G401 (cell line): Measurements from ENCODE around the gene SLC4A11. TPM values are rescaled to one million over a fixed set of nuclear protein-coding genes. Genes with fewer than 3 reads are reported as not detected.

Experiments
- DNase-seq: peaks from one replicate; pipeline ENCODE4 v3.0.0-alpha.2; 2015; ENCODE audit warnings: low spot score
- in situ Hi-C: cut with HindIII; loops from 2 replicates; pipeline ENCODE4 v1.10.0; 2016; ENCODE audit warnings: low sequenced_read_pairs, mixed read lengths
- total RNA-seq: library from RNA; depleted of rRNA; stranded (reverse); fragments of >200 nt; shearing (Covaris generic); gene quantifications from 2 replicates; pipeline ENCODE4 v1.2.3, GENCODE V29; 2014; rRNA removed

Gene SLC4A11
- total RNA-seq, result 0.17 and 1.4 TPM in 2 replicates

GRCh38 chr20:3239026-3239866 is at the start of gene SLC4A11:
SLC4A11 (minus strand) TSS chr20:3239190; CDS start chr20:3239137, 53 bp downstream.
- peak; percentile 15 for DNase-seq
- in situ Hi-C loops, result no loop called here

- in situ Hi-C loops, result no loop called here
Measured at GRCh38 chr20:3283222-3283820, 44.3 kb upstream of the SLC4A11 start.

DNA sequence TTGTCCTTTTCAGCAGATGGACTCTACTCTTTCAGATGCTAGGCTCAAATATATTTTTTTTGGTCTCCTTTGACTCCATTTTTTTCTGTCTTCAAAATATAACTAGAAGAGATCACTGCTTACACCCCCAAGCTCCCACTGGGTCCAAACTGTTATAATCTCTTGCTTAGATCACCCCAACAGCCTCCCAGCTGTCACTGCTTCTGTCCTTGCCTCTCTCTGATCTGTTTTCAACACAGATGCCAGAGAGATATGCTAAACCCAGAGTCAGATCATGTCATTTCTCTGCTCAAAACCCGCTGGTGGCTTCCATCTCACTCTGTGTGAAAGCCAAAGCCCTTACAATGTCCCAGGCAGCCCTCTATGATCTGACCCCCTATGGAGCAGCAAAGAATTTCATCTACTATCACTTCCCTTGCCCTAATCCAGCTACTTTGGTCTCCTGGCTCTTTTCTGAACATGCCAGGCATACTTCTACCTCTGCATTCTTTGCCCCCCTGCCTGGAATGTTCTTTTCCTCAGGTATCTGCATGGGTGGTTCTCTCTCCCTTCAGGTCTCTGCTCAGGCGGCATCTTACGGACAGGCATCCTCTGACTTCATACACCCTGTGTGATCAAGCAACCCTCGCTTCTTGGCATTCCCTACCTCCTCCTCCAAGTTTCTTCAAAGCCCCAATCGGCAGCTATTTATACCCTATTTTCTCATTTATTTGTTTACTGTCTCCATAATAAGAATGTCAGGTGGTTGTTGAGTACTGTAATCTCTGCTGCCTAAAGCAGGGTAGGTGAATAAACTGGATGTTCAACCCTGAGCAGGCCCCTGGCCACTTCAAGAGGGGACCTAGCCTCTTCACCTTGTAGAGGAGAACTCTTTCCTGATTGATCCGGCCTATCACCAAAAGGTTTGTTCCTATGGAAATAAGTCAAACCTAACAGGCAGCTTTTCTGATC is 43.6 kb upstream of the SLC4A11 start:
- no peak for DNase-seq
- in situ Hi-C loops, result no loop called here

More at GRCh38 chr20:3283222-3283820, 44.3 kb upstream of the SLC4A11 start:
- no peak for DNase-seq

GRCh38 chr20:3281437-3281836 is 42.4 kb upstream of the SLC4A11 start:
- no peak for DNase-seq
- in situ Hi-C loops, result no loop called here

- DNase-seq, result no peak
- in situ Hi-C loops, result no loop called here
Measured at GRCh38 chr20:3279761-3280160, 40.8 kb upstream of the SLC4A11 start.

GRCh38 chr20:3277686-3278465 is 38.9 kb upstream of the SLC4A11 start:
- no peak for DNase-seq
- in situ Hi-C loops, result no loop called here

GRCh38 chr20:3276680-3277015 is 37.7 kb upstream of the SLC4A11 start:
- peak; percentile 63 for DNase-seq
- in situ Hi-C loops, result no loop called here

GRCh38 chr20:3275966-3276679 is 37.1 kb upstream of the SLC4A11 start:
- DNase-seq, result no peak
- in situ Hi-C loops, result no loop called here

DNA sequence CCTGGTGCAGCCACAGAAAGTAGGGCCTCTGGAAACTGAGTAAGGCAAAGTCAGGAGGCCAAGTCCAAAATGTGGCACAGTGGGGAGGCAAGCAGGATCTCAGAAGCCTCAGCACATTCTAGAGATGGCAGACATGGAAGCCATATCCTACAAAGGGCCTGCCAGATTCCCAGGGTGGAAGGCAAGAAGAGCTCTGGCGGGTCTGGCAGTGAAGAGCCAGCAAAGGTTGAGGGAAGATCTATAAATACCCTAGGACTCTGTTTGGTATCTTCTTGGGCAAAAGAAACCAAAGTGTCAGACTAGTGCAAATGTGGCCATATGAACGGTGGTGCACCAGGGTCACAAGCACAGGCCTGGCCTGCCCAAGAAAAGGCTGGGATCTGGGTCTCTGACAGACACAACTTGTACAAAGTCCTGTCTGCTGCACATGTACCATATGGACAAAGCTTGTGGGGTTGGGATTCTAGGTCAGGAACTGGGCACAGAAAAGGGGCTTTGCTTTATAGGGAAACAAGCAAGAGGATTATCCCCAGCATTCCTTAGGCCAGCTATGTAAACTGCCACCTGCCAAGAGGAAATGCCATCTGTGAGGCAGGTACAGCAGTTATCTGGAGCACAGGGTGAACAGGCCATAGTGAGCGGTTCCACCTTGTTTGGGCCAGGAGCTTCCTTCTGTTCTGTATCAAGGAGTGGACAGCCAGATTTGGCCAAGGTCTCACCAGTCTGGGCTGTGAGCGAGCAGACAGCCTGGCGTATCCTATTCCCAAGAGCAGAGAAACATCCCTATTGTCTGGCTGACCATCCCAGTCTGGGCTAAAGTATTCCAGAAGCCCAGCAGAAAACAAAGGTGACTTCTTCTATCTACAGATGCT is 36.3 kb upstream of the SLC4A11 start:
- in situ Hi-C loops, result no loop called here
- DNase-seq, result peak; percentile 97

- no peak for DNase-seq
- in situ Hi-C loops, result no loop called here
Measured at GRCh38 chr20:3273371-3273770, 34.4 kb upstream of the SLC4A11 start.

- in situ Hi-C loops, result no loop called here
- no peak for DNase-seq
Measured at GRCh38 chr20:3270051-3270450, 31.1 kb upstream of the SLC4A11 start.

DNA sequence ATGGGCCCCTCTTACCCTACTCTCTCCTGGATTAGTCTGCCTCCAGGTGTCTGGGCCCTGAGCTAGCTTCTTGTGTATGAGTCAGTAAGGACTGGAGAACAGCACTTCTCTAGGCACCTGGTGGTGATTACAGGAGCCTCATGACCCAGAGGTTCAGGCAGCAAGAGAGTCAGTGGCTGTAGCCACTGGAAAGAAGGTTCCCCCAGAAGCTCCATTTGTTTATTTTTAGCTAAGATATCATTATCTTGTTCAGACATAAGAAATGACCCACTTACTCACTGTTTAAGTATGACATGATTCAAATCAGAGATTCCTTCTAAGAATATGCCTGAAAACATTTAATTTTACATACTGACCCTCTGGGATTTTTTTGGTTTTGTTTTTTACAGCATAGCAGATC is 23.6 kb upstream of the SLC4A11 start:
- no peak for DNase-seq
- in situ Hi-C loops, result no loop called here

DNA sequence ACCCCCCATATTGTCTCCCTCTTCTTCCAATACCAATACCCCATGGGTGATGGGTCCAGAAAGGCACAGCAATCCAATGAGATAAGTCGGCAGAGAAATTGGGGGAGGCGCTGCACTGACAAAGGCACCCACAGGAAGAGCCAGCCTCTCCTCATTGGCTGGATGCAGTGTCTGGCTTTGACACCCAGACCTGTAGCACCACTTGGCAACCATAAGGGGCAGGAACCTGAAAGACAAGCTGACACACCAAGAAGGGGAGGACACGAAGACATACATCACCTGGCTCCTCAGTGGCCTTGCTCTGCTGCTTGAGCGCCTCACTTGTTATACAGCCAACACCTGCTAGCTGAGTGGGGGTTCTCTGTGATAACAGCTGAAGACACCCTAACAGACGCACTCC is 19.4 kb upstream of the SLC4A11 start:
- no peak for DNase-seq
- in situ Hi-C loops, result no loop called here

- no peak for DNase-seq
- in situ Hi-C loops, result no loop called here
Measured at GRCh38 chr20:3255728-3256127, 16.7 kb upstream of the SLC4A11 start.

GRCh38 chr20:3251806-3252205 is 12.8 kb upstream of the SLC4A11 start:
- in situ Hi-C loops, result no loop called here
- DNase-seq, result peak; percentile 50

- peak; percentile 13 for DNase-seq
- in situ Hi-C loops, result no loop called here
Measured at GRCh38 chr20:3250091-3250504, 11.1 kb upstream of the SLC4A11 start.

- DNase-seq, result no peak
- in situ Hi-C loops, result no loop called here
Measured at GRCh38 chr20:3248993-3249347, 10.0 kb upstream of the SLC4A11 start.
